Measurements from ENCODE around the gene SEPTIN7.

SEPTIN7 gene

DNA sequence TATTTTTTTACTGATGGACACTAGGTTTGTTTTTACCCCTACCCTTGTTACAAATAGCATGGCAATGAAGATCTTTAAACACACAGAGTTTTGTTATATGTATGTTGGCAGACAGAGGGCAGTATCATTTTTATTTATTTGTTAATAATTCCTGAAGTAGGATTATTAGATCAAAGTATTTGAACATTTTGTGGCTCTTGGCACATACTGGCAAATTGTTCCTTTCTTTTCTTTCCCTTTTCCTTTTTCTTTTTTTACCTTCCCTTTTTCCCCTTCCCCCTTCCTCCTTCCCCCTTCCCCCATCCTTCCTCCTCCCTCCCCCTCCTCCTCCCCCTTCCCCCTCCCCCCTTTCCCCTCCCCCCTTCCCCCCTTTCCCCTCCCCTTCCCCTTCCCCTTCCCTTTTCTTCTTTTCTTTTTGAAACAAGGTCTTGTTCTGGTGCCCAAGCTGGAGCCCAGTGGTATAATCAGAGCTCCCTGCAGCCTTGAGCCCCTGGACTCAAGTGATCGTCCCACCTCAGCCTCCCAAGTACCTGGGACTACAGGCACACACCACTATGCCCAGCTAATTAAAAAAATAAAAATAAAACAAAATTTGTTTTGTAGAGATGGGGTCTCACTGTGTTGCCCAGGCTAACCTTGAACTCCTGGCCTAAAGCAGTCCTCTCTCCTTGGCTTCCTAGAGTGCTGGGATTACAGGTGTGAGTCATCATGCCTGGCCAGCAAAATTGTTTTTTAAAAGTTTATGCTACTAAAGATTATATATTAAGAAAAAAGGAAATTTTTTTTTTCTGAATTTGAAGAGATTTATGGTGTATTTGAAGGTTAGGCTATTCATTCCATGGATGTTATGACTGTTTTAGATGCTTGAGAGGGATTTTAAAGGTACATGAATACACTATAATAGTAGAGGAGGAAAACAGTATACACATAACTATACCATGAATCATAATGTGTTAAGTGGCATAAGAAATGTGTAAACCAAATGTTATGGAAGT lies 39.3 kb downstream of the SEPTIN7 start:
- peak; percentile 78 for DNase-seq (ENCODE audit: low read depth)

DNA sequence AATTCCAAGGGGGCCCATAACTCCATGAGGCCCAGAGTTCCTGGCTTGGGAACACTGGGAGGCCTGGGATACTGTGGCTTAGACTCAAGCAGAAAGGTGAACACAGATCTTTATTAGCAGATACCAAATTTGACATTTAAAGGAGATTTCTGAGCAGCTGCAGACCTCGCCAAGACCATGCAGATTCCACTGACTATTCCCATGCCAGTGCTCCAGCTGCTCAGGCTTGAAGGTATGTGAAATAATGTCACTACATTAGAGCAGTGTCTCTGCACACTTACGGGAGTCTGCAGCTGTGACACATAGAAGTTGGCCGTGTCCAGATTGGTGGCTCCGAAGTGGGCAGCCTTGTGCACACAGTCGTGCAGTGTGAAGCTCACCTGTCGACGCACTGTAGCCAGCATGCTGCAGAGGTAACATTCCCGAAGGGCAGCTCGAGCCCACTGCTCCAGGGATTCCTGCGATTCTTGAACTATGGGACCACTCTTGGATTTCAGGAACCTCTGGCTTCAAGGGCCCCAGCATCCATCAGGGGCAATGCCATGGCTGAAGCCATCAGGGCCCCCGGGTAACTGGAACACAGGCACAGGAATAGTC lies 46.1 kb downstream of the SEPTIN7 start:
- DNase-seq (ENCODE audit: low read depth) = no peak

DNA sequence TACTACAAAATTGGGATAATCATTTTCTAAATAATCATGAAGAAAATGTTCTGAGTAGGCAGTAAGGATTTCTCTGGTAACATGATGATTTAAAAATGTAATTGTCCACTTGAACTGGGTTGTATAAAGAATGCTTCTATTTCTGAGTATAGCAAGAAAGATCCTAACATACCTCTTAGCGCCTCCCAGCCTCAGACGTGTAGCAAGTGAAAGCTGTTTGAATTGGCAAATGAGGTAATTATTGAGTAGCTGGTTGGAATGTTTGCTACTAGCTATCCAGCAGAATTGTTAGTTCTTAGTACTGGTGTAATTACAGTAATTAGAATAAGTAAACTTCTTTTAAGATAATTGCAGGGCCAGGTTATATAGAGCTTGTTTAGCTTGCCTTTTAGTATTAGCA lies 47.9 kb downstream of the SEPTIN7 start:
- DNase-seq (ENCODE audit: low read depth) = no peak

DNA sequence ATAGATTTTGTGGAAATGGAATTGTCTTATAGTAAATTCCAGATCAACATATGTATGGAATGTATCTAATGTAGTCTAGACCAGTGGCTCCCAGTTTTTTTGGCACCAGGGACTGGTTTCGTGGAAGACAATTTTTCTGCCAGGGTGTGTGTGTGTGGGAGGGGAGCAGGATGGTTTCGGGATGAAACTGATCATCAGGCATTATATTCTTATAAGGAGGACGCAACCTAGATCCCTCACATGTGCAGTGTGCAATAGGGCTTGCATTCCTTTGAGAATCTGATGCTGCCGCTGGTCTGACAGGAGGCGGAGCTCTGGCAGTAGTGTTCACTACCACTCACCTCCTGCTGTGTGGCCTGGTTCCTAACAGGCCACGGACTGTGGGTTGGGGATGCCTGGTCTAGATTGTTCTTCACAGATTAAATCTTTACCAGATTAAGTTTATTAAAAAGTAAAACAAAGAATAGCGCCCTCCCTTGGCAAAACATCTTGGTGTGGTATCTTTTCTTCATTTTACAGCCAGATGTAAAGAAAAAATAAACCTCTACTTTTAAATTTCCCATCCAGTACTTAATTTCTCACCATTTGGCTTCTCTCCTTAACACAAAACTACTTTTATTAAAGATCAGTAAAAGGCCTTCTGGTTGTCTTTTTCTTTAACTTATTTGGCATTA lies 48.4 kb downstream of the SEPTIN7 start:
- DNase-seq (ENCODE audit: low read depth) = no peak

DNA sequence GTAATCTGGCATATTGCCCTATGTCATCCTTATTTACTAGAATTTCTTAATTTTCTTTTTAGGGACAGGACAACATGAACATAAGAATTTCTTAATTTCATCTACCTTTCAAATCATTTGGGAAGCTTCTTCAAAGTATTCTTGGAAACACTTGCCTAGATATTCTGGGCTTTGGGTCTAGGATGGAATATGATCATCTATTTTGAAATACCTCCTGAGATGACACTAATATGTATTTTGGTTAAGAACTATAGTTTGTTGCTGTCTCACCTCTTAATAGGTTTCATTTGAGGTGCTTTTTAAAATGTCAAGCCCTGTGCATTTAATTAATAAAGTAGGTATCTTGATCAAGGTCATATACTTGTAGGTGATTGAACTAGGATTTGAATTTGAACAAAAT lies 49.1 kb downstream of the SEPTIN7 start:
- DNase-seq (ENCODE audit: low read depth) = no peak

Data from HS-5 (cell line).